PC-3 (cell line): ENCODE measurements around the gene CSF2RB.

ENCODE experiments used
- CTCF ChIP-seq: fragments of 300-600 bp; sonication (generic); conservative IDR thresholded peaks from 2 replicates; pipeline ENCODE4 v1.5.1; 2017; ENCODE audit warnings: antibody characterized with exemption, low read depth, mild to moderate bottlenecking, low read length
- EZH2 ChIP-seq: fragments of 300-600 bp; sonication (generic); IDR thresholded peaks from one replicate; pipeline ENCODE4 v1.6.1; 2017; ENCODE audit warnings: antibody characterized with exemption, mild to moderate bottlenecking, low read length; ENCODE audit not compliant: unreplicated experiment
- EZH2phosphoT487 ChIP-seq: fragments of 300-600 bp; sonication (generic); IDR thresholded peaks from 2 replicates; pipeline ENCODE4 v1.6.1; 2018; ENCODE audit warnings: mild to moderate bottlenecking, antibody characterized with exemption, low read length, borderline replicate concordance

GRCh38 chr22:36950797-36951590 lies 37.6 kb downstream of the CSF2RB start:
- TF ChIP-seq EZH2 (no peak), CTCF (no peak), EZH2phosphoT487 (no peak)
